Cerebellar nuclear complex (tissue), 1 donor: ENCODE data around the gene SAMD7.

Experiments used
- DNase-seq, 2 experiments: peaks; one replicate each; lab custom pipeline; 2025; lab: John Stamatoyannopoulos, UW

SAMD7 gene

GRCh38 chr3:169911272-169911671 is at the start of gene SAMD7:
Gene SAMD7 (plus strand): TSS chr3:169911572. CDS start chr3:169919499, 7,927 bp downstream.
- no peak for DNase-seq

GRCh38 chr3:169861871-169862270 is 49.5 kb upstream of the SAMD7 start:
- no peak for DNase-seq

- no peak for DNase-seq
Measured at GRCh38 chr3:169863458-169863899, 47.9 kb upstream of the SAMD7 start.

- no peak for DNase-seq
Measured at GRCh38 chr3:169864270-169864669, 47.1 kb upstream of the SAMD7 start.

- no peak for DNase-seq
Measured at GRCh38 chr3:169865176-169865767, 46.1 kb upstream of the SAMD7 start.

GRCh38 chr3:169867584-169868210 is 43.7 kb upstream of the SAMD7 start:
- no peak for DNase-seq

- no peak for DNase-seq
Measured at GRCh38 chr3:169868369-169868768, 43.0 kb upstream of the SAMD7 start.

GRCh38 chr3:169869484-169870220 is 41.7 kb upstream of the SAMD7 start, which contains the start of gene LRRC31:
Gene LRRC31 (minus strand): TSS chr3:169869935. CDS start chr3:169869807, 128 bp downstream.
- no peak for DNase-seq

GRCh38 chr3:169871129-169871886 is 40.1 kb upstream of the SAMD7 start:
- DNase-seq = no peak

GRCh38 chr3:169879013-169879557 is 32.3 kb upstream of the SAMD7 start:
- no peak for DNase-seq

- no peak for DNase-seq
Measured at GRCh38 chr3:169879845-169880575, 31.4 kb upstream of the SAMD7 start.

- DNase-seq = no peak
Measured at GRCh38 chr3:169880576-169881250, 30.7 kb upstream of the SAMD7 start.

GRCh38 chr3:169886671-169887070 is 24.7 kb upstream of the SAMD7 start:
- no peak for DNase-seq

- no peak for DNase-seq
Measured at GRCh38 chr3:169891886-169892285, 19.5 kb upstream of the SAMD7 start.

GRCh38 chr3:169894110-169894509 is 17.3 kb upstream of the SAMD7 start:
- DNase-seq = no peak

- DNase-seq = no peak
Measured at GRCh38 chr3:169895072-169895471, 16.3 kb upstream of the SAMD7 start.

GRCh38 chr3:169897284-169897683 is 14.1 kb upstream of the SAMD7 start:
- no peak for DNase-seq

GRCh38 chr3:169901453-169901852 is 9.9 kb upstream of the SAMD7 start:
- no peak for DNase-seq

- no peak for DNase-seq
Measured at GRCh38 chr3:169905404-169905803, 6.0 kb upstream of the SAMD7 start.

- no peak for DNase-seq
Measured at GRCh38 chr3:169907476-169907875, 3.9 kb upstream of the SAMD7 start.

GRCh38 chr3:169907944-169908343 is 3.4 kb upstream of the SAMD7 start:
- no peak for DNase-seq
